ELF-1 (cell line): Measurements from ENCODE around the gene CHST5.
"Not testable (repeated sequence)": the region's sequence is repeated elsewhere in the genome, so short reads cannot be mapped to it uniquely, and the experiment has no call there.

Source experiments
- DNase-seq: peaks from one replicate; pipeline ENCODE4 v3.0.0-alpha.2; 2016; ENCODE audit warnings: low read depth, low spot score

Gene CHST5

DNA sequence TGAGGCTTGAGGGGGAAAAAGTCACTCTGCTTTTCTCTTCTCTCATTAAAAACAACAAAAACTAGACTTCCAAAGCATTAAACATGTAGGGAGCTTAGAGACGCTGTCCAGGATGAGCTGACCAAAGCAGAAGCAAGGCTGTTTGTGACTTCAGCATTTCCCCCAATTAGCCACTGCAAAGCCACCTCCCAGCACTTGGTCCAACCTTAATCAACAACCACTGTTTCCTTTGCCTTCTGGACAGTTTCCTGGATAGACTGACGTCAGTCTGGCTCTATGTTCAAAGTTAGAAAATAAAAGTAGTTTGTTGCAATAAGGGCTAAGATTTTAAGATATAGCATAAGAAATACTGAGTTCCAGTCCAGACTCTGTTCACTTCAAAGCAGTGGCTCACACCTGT is 17.0 kb upstream of the CHST5 start:
- no peak for DNase-seq

DNA sequence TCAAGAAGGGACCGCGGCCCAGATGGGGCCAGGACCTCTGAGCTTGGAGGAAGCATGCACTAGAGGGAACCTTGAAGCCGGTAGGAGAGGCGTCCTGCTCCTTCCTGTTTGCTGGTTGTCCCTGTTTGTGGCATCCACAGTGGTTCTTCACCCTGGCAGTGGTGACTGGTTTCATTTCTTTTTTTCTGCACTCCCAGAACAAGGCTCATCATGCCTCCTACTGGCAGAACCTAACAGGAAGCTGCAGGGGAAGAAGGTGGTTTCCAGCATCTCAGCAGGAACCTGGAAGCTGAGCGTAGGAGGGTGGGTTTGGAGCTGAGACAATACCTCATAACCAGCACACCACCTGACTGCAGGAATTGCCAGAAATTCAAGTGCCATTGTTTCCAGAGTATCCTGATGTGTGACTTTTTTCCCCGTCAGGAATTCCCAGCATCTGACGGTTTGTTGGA is 14.3 kb upstream of the CHST5 start:
- peak; percentile 84 for DNase-seq

DNA sequence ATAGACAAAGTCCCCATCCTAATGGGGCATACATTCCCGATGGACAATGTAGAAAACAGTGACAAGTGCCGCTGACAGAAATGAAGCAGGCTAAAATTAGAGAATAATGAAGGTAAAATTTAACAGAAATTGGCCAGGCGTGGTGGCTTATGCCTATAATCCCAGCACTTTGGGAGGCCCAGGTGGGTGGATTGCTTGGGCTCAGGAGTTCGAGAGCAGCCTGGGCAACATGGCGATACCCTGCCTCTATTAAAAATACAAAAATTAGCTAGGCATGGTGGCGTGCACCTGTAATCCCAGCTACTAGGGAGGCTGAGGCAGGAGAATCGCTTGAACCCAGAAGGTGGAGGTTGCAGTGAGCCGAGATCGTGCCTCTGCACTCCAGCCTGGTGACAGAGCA is 12.5 kb upstream of the CHST5 start:
- not testable (repeated sequence) for DNase-seq

DNA sequence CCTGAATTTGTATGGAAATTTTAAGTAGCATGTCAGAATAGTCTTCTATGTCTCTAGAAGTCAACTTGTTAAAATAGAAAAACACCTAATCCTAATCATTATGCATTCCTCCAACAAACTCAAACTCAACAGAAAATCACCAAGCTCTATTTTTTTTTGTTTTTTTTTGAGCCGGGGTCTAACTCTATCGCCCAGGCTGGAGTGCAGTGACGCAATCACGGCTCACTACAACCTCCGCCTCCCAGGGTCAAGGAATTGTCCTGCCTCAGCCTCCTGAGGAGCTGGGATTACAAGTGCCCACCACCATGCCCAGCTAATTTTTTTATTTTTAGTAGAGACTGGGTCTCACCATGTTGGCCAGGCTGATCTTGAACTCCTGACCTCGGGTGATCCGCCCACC is 10.4 kb upstream of the CHST5 start:
- DNase-seq, result no peak

DNA sequence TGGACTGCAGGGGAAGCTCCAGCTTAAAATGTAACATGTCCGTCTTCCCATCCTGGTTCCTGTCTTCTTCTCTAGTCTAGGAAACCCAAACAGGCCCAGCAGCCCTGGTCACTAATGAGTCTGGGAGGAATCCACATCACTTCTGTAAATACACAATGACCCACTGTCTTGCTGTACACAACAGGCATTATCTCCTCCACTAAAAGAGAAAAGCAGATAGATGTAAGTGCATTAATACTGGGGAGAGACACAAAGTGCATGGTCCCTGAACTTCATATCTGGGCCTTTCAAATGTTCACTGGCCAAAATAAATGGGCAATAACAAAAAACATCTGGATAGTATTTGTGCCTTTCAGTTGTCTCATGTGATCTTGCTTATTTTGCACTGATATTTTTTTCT is 10.0 kb upstream of the CHST5 start:
- not testable (repeated sequence) for DNase-seq

DNA sequence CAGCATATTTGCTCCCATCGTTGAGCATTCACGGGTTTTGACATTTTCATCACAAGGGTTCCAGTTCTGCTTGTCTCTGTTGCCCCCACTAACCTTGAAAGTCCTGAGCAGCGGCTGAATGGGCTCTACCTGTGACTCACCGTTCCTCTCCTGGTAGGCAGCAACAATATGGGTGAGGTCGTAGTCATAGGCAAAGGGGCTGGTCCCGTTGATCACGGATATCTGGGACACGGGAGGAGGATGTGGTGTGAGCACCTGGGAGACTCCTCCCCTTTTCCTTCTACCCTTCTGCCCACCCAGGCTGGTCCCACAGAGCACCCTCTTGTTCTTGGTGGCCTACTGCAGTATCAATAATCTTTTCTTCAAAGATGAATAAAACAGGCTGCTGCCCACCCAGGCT is 6.6 kb upstream of the CHST5 start:
- not testable (repeated sequence) for DNase-seq

DNA sequence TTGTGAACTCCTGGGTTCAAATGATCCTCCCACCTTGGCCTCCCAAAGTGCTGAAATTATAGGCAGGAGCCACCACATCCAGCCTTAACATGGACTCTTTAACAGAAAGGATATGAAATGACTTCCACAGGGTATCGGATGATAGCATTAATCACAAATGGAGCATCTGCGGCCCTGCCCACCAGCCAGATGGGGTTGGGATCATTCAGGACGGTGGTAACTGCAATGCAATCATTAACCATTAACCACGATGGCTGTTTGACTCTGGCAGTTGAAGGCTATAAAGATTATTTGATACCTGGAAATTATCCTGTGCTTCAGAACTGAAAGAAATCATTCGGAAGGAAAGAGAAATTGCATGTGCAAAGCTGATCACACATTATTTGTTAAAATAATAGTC is 5.3 kb upstream of the CHST5 start:
- no peak for DNase-seq

DNA sequence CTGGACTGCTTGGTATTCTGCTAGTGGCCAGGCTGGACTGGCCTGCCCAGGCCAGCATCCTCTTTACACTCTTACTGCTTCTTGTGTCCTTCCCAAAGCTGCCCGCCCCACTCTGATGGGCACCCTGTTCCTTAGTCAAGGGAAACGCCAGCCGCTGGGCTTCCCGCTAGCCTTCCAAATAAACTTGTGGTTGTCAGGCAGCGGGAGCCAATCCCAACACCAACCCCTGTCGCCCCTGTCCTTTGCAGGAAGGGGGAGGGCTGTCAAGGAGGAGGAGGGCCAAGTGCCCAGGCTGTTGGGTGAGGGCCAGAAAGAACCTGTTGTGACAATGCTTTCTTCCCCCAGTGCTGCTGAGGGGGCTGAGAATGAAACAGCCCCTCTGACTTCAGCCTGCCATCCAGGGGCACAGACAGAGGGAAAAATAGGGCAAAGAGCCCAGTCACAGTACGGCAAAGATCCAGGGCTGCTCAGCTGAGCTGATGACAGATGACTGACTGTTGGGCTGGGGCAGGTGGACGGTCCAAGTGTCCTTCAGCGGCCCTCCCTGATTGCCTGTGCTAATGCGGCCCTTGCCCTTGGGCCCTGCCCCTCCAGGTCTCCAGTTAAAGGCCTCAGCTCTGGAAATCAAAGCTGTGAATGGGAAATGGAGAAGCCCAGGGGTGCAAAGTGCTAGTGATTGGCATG is 3.1 kb upstream of the CHST5 start:
- not testable (repeated sequence) for DNase-seq

DNA sequence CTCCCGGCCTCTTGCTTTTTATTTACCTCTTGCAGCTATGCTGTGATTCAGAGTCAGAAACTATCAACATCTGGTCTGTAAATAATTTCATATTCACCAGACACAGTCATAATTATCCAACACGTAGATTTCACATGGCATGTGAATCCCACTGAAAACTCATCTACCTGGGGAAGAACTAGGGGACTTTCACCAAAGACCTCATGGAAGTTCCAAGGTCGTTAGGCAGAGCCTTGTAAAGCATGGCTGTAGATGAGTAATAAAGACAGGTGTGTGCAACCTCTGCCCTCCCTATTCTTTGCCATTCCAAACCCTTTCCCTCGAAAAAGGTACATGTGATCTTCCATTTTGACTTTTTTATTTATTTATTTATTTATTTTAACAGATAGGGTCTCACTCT is 1.9 kb upstream of the CHST5 start:
- DNase-seq, result no peak

DNA sequence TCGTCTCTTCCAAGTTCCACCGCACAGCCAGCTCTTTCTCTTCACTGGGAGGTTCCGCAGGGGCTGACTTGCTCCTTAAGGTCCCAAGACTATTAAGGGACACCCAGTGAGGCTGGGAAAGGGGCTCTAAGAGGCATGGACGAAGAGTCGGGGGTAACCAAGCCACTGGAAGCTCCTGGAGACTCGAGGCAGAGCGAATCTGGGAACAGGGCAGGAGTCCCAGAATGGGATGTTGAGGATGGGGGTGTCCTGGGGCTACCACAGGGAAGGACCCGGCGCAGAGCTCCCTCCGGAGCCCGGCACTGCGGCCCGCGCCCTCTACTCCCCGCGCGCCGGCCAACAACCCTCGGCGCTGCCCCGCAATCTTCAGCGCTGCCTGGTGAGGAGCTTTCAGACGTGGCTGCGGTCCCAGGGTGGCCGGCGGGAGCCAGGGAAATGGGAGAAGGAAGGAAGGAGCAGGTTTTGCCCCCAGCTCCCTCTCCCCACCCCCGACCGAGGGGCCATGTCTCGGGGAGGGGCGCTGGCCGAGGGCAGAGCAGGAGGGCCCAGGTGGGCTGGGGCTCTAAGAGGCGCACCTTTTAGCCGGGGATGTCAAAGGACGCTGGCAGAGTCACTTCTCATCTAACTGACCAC is 581 bp downstream of the CHST5 start:
- DNase-seq, result no peak

DNA sequence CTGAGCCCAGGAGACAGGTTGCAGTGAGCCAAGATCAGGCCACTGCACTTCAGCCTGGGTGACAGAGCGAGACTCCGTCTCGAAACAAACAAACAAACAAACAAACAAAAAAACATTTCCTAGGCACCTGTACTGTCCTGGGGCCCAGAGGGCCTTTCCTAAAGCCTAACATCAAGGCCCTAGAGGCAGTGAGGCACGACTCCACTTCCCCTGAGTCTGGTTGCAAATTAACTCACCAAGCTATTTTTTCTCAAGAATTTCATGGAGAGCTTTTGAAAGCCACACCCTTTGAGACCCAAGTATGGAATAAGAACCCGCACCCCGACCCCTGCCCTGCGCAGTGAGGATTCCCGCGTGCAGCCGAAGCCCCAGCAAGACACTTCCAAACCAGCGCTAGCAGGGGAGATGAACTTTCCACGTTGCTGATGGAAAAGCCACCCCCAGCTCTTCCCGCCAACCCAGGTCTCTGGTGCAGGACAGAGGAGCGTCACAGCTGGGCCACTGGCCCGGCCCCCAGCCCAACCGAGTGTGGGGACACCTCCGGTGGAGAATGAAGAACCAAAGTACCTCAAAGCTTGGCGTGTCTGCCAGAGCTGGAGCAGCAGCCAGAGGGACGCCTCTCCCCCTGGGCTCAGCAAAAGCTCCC is 1.2 kb downstream of the CHST5 start:
- no peak for DNase-seq

DNA sequence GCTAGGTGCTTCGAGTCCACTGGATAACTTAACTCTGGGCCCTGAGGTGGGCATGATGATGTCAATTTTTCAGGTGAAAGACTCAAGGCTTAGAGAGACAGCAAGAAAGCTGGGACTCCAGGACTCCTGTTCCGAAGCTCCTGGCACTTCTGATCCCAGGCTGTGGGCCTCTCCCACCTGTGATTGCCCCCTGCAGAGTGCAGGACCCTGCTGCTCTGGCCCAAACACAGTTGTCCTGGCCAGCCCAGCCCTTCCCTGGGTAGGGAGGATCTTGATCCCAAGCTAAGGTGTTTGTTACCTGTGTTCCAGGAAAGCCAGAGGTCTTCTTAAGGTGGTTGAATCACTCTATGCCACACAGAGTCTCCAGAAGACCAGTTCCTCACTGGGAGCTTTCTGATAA is 3.1 kb downstream of the CHST5 start:
- DNase-seq, result no peak

DNA sequence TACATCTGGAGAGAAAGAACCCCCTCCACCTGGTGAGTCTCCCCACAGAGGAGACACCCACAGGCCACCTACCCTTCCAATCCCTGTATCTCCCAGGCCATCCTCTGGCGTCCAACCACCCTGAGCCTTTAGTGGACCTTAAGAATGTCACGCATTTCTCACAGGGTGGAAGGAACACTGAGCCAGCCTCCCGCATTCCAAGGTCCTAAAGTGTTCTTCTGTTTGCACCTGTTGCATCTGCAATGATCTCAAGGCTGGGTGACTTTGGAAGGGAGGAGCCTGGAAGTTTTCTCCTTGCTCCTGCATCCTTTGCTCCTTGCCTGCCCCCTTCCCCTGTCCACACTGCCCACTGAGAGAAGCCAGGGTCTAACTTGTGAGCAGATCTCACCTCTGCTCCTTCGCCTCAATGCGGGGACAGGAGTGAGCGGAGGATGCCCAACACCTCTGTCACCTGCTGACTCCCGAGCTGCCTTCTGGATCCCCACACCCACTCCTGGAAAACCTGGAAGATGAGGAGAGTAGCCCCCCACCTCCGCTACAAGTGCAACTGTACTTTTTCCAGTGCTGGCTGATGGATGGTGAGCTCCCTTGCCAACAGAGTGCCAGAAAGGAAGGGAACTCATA is 3.7 kb downstream of the CHST5 start:
- DNase-seq, result no peak

DNA sequence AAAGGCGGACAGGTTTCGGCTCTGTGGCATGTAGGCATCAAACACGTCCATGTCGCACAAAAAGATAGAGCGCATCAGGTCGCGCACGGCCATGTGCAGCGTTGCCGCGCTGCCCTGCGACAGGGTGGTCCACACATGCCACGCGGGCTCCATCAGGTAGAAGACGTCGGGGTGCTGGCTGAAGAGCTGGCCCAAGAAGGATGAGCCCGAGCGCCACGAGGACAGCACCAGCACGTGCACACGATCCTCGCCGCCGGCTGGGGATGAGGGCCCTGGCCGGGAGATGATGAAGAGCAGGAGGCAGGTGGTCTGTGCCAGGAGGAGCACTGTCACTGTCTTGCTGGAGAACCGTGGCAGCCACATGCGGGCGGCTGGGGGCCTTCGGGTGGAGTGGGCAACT is 5.9 kb downstream of the CHST5 start:
- no peak for DNase-seq

DNA sequence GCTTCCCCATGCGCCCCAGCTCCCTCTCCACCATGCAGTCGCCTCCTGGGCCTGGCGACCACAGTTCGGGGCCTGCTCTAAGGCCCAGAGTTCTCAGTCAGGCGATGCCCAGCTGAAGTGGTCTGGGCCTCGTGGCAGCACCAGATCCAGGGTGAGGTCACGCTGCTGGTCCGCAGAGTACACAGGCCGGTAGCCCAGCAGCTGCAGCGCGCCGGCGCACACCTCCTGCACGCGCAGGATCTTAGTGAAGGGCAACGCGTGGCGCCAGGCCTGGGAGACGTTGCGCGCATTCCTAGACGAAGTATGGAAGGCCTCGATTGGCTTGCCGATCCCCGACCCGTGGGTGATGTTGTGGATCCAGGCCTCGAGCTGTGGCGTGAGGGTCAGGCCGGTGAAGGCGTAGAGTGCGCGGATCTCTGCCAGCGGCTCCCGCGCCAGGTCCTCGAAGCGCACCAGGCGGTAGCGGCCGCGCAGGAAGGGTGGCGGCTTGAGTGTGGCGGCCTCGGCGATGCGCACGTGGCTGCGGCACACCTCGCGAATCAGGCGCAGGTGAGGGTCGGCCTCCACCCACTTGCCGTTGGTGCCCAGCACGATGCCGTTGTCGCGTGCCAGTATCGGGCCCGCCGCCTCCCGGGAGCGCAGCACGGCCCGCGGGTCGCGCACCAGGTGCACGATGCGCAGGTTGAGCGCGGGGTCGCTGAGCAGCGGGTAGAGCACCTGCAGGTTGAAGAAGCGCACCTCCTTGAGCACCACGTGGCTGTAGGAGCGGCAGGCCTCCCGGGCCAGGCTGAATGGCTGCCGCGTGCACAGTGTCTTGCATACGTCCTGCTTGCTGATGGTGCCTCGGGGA is 6.6 kb downstream of the CHST5 start:
- no peak for DNase-seq

DNA sequence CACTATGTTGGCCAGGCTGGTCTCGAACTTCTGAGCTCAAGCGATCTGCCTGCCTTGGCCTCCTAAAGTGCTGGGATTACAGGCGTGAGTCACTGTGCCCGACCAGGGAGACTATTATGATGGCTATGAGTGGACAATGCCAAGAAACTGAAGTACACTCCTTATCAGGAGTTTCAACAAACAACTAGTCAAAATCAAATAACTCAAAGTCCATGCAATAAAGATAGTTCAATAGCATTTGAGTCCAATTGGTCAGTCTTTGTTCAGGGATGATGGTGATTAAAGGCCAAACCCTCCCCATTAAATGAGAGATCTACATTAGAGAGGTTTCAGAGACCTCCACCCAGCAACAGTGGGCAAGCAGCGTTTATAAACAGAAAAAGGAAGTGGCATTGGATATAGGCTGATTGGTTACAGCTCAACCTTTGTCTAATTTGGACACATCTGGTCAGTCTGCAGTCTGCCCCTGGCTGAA is 8.0 kb downstream of the CHST5 start:
- no peak for DNase-seq

DNA sequence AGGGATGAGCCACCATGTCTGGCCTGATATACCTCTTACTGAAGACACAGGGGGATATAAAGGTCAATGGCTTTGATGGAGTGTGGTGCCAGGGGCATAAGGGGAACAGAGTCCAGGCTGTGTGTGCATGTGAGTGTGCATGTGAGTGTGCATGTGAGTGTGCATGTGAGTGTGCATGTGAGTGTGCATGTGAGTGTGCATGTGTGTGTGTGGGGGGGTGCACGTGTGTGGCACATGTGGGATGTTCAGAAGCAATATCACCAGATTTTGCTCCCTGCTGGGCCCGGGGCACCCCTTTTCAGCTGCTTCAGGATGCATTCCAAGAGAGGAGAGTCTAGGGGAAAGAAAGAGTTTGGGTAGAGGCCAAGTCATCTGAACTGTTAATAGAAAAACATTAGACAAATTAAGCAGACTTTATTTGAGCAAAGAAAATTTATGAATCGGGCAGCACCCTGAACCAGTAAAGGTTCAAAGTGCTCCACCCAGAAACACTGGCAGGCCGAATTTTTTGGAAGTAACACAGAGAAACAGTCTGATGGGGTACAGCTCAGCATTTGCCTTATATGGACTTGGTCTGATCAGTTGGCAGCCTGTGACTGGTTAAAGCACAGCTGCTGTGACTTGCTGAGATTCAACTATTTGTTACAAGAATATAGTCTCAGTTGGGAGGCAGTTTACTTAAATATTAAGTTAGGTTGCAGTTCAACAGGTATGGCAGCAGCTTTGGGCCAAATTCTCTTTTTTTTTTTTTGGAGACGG is 9.7 kb downstream of the CHST5 start:
- no peak for DNase-seq

DNA sequence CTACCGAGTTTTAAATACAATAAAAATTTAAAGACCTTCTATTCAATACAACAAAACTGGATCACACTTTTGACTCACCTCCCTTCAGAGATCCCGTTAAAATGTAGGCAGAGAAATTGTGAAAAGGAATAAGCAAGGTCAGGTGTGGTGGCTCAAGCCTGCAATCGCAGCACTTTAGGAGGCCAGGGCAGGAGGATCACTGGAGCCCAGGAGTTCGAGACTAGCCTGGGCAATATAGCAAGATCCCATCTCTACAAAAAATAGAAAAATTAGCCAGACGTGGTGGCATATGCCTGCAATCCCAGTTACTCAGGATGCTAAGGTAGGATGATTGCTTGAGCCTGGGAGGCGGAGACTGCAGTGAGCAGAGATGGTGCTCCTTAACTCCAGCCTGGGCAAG is 16.7 kb downstream of the CHST5 start:
- DNase-seq, result no peak

DNA sequence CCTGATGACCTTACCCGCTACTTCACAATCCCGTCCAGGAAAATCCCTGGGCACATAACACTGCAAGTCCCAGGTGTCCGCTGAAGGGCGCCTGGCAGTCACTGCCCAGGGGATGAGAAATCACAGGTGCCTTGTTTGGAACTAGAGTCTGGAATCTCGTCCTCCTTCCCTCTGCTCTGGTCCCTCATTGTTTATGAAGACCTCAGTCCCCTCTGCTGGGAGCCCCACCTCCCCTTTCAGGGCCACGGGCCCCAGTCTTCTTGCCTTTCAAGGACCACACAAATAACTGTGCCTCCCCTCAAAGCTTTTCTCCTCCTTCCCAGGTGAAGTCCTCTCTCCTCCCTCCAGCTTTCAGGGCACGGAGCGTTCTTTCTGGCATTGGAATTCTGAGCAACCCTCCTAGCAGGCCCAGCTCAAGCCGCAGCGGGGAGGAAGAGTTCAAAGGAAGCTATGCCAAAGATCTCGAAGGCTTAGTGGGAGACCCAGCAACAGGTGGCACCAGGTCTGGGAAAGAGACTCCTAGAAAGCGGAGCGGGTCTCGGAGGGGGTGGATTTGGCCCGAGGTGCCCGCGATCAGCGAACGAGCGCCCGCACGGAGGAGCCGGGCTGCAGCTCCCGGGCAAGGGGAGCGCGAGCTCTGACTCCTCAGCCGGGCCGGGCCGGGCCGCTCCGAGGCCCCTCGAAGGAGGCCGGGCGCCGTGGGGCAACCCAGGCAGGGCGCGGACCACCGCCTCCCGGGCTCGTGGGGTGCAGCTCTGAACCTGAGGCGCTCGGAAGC is 19.5 kb downstream of the CHST5 start:
- peak; percentile 47 for DNase-seq

DNA sequence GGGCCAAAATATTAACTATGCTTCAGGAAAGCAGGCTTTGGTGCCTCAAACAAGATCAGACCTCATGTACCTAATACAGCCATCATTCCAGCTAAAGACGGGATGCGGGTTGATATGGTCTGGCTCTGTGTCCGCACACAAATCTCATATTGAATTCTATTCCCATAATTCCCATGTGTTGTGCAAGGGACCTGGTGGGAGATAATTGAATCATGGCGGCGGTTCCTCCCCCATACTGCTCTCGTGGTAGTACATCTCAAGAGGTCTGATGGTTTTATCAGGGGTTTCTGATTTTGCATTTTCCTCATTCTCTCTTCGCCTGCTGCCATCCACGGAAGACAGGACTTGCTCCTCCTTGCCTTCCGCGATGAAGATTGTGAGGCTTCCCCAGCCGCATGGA is 21.6 kb downstream of the CHST5 start:
- no peak for DNase-seq
